ENCODE data around the gene THAP8. TPM values are rescaled to one million over a fixed set of nuclear protein-coding genes. Genes with fewer than 3 reads are reported as not detected.

THAP8 gene
- polyA plus RNA-seq, 3 donors, result 9.0 to 14.8 (median 13.9) TPM

GRCh38 chr19:36010402-36010801 is 43.7 kb downstream of the THAP8 start:
- no peak for DNase-seq (ENCODE audit: extremely low read depth in 1 of 11, low read depth in 9 of 11, low spot score in 4 of 11)

- no peak for DNase-seq (ENCODE audit: extremely low read depth in 1 of 11, low read depth in 9 of 11, low spot score in 4 of 11)
Observed at GRCh38 chr19:36009633-36010379, 44.3 kb downstream of the THAP8 start.

GRCh38 chr19:36009220-36009619 is 44.9 kb downstream of the THAP8 start:
- DNase-seq (ENCODE audit: extremely low read depth in 1 of 11, low read depth in 9 of 11, low spot score in 4 of 11), result peak in 1 of 11 donors; percentile 24

GRCh38 chr19:36008336-36008978 is 45.6 kb downstream of the THAP8 start, which contains the start of gene SYNE4:
TSS of gene SYNE4 (minus strand) at chr19:36008813. CDS start at chr19:36008681, 132 bp downstream.
- DNase-seq (ENCODE audit: extremely low read depth in 1 of 11, low read depth in 9 of 11, low spot score in 4 of 11), result peak in 3 of 11 donors; percentile 56 to 67 (median 58)

- no peak for DNase-seq (ENCODE audit: extremely low read depth in 1 of 11, low read depth in 9 of 11, low spot score in 4 of 11)
Observed at GRCh38 chr19:36006955-36007354, 47.1 kb downstream of the THAP8 start.

- no peak for DNase-seq (ENCODE audit: extremely low read depth in 1 of 11, low read depth in 9 of 11, low spot score in 4 of 11)
Observed at GRCh38 chr19:36003284-36003683, 50.8 kb downstream of the THAP8 start.

- DNase-seq (ENCODE audit: extremely low read depth in 1 of 11, low read depth in 9 of 11, low spot score in 4 of 11), result no peak
Observed at GRCh38 chr19:36001605-36002004, 52.5 kb downstream of the THAP8 start.

GRCh38 chr19:35996777-35997176 is 57.3 kb downstream of the THAP8 start:
- no peak for DNase-seq (ENCODE audit: extremely low read depth in 1 of 11, low read depth in 9 of 11, low spot score in 4 of 11)

GRCh38 chr19:35995048-35995993 is 58.8 kb downstream of the THAP8 start, which contains the start of gene SDHAF1:
TSS of gene SDHAF1 (plus strand) at chr19:35995188. CDS start at chr19:35995275, 87 bp downstream.
- peak; percentile 82 to 95 (median 91) for DNase-seq (ENCODE audit: extremely low read depth in 1 of 11, low read depth in 9 of 11, low spot score in 4 of 11)

GRCh38 chr19:35993923-35994598 is 60.0 kb downstream of the THAP8 start:
- DNase-seq (ENCODE audit: extremely low read depth in 1 of 11, low read depth in 9 of 11, low spot score in 4 of 11), result no peak

- DNase-seq (ENCODE audit: extremely low read depth in 1 of 11, low read depth in 9 of 11, low spot score in 4 of 11), result no peak
Observed at GRCh38 chr19:35992907-35993765, 60.9 kb downstream of the THAP8 start.

- no peak for DNase-seq (ENCODE audit: extremely low read depth in 1 of 11, low read depth in 9 of 11, low spot score in 4 of 11)
Observed at GRCh38 chr19:35991731-35992450, 62.2 kb downstream of the THAP8 start.

GRCh38 chr19:35990771-35991730 is 63.0 kb downstream of the THAP8 start:
- no peak for DNase-seq (ENCODE audit: extremely low read depth in 1 of 11, low read depth in 9 of 11, low spot score in 4 of 11)

GRCh38 chr19:35990156-35990555 is 63.9 kb downstream of the THAP8 start:
- DNase-seq (ENCODE audit: extremely low read depth in 1 of 11, low read depth in 9 of 11, low spot score in 4 of 11), result no peak

- DNase-seq (ENCODE audit: extremely low read depth in 1 of 11, low read depth in 9 of 11, low spot score in 4 of 11), result no peak
Observed at GRCh38 chr19:35988824-35989223, 65.3 kb downstream of the THAP8 start.

- DNase-seq (ENCODE audit: extremely low read depth in 1 of 11, low read depth in 9 of 11, low spot score in 4 of 11), result no peak
Observed at GRCh38 chr19:35987571-35987896, 66.6 kb downstream of the THAP8 start.

Measured in renal cortex interstitium (tissue), 11 donors.